Kidney (tissue), 14 donors: ENCODE results near the gene AGXT. TPM values are rescaled to one million over a fixed set of nuclear protein-coding genes. Genes with fewer than 3 reads are reported as not detected.

ENCODE experiments used
- DNase-seq, 5 donors: peaks; one replicate each; pipeline ENCODE4 v3.0.0-alpha.2; 2013 to 2020
- FAIRE-seq: peaks from 2 replicates; lab custom pipeline; 2012; peaks lifted over from hg19 to GRCh38; lab: Jason Lieb, UNC
- H3K27ac ChIP-seq, 2 donors: one replicate each; pipeline ENCODE4 v1.7.0; 2013; ENCODE audit warnings: low read depth in 2 of 2, low read length in 2 of 2, inconsistent platforms in 1 of 2
- H3K27me3 ChIP-seq: one replicate; pipeline ENCODE4 v1.7.1; 2013; ENCODE audit warnings: low read length, inconsistent platforms; ENCODE audit not compliant: control insufficient read depth, insufficient read depth
- H3K36me3 ChIP-seq, 3 donors: one replicate each; pipeline versions ENCODE4 v1.7.0 to v1.7.1; 2013; ENCODE audit warnings: low read length in 3 of 3, control low read depth in 1 of 3, inconsistent platforms in 1 of 3; ENCODE audit not compliant: insufficient read depth in 3 of 3, control insufficient read depth in 2 of 3
- H3K4me1 ChIP-seq, 3 donors: one replicate each; pipeline versions ENCODE4 v1.7.0 to v1.7.1; 2013; ENCODE audit warnings: low read length in 3 of 3, inconsistent platforms in 1 of 3, low read depth in 1 of 3; ENCODE audit not compliant: control insufficient read depth in 2 of 3, insufficient read depth in 2 of 3
- H3K4me3 ChIP-seq, 3 donors: one replicate each; pipeline versions ENCODE4 v1.7.0 to v1.8.1; 2013; ENCODE audit warnings: low read length in 3 of 3, control low read depth in 1 of 3, inconsistent platforms in 1 of 3
- H3K9ac ChIP-seq, 3 donors: one replicate each; pipeline versions ENCODE4 v1.7.0 to v1.7.1; 2013; ENCODE audit warnings: low read length in 3 of 3, control low read depth in 1 of 3, inconsistent platforms in 1 of 3
- H3K9me3 ChIP-seq, 3 donors: one replicate each; pipeline versions ENCODE4 v1.7.0 to v1.7.1; 2013; ENCODE audit warnings: low read length in 3 of 3, control low read depth in 1 of 3, inconsistent platforms in 1 of 3; ENCODE audit not compliant: control insufficient read depth in 2 of 3, insufficient read depth in 1 of 3
- intact Hi-C: fragments of 100-400 bp; cut with DNase I; formaldehyde crosslinking; loops from one replicate; pipeline ENCODE4 v1.11.1; 2022
- polyA plus RNA-seq: library from polyadenylated mRNA; stranded (reverse); fragments of 350-450 nt; fragmentation: Illumina TruSeq; extraction: RNeasy Lipid Tissue Mini Kit (QIAGEN cat#74804); gene quantifications from one replicate; pipeline ENCODE4 v1.2.3, GENCODE V29; 2014; ENCODE audit warnings: low read depth, low replicate concordance; ENCODE audit not compliant: insufficient read depth
- total RNA-seq: library from RNA; stranded (reverse); fragmentation: NEBNext Ultra II Directional; extraction: Animal tissue kit (Norgen Biotek cat#: 25700); gene quantifications from one replicate; pipeline ENCODE4 v1.2.1, GENCODE V29; 2021
- TF ChIP-seq, protein P1 (sequence below): IDR thresholded peaks from 3 replicates; pipeline ENCODE4 v1.5.1; 2012; ENCODE audit warnings: mild to moderate bottlenecking, moderate library complexity, borderline replicate concordance; ENCODE audit not compliant: insufficient read depth; ENCODE audit errors: extremely low read depth
- donor health status: control.
- donor health status: control.
- donor health status: control.
- donor health status: control.
- donor health status: control.
- donor health status: DM: yes; HTN: yes; CAD: no.
- donor health status: Normal renal cell carcinoma (clear cell type).

The AGXT gene
- total and polyA plus RNA-seq, 2 donors from 2014 or later, result 0.09 to 12.5 TPM

- H3K9me3 ChIP-seq, result no peaks in the 10 kb centered on the region
- DNase-seq (no peak), FAIRE-seq (no peak)
- TF ChIP-seq, protein P1, sequence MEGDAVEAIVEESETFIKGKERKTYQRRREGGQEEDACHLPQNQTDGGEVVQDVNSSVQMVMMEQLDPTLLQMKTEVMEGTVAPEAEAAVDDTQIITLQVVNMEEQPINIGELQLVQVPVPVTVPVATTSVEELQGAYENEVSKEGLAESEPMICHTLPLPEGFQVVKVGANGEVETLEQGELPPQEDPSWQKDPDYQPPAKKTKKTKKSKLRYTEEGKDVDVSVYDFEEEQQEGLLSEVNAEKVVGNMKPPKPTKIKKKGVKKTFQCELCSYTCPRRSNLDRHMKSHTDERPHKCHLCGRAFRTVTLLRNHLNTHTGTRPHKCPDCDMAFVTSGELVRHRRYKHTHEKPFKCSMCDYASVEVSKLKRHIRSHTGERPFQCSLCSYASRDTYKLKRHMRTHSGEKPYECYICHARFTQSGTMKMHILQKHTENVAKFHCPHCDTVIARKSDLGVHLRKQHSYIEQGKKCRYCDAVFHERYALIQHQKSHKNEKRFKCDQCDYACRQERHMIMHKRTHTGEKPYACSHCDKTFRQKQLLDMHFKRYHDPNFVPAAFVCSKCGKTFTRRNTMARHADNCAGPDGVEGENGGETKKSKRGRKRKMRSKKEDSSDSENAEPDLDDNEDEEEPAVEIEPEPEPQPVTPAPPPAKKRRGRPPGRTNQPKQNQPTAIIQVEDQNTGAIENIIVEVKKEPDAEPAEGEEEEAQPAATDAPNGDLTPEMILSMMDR, result no peak
- no peaks in the 10 kb centered on the region for H3K27me3 ChIP-seq
- H3K4me3 ChIP-seq, result no peak overlapping the region
- peaks cover 0 to 21% (median 0%) of the 10 kb centered on the region in 3 donors for H3K4me1 ChIP-seq
- no peaks in the 10 kb centered on the region for H3K36me3 ChIP-seq
- intact Hi-C loops, result no loop called here
- no peak overlapping the region for H3K27ac ChIP-seq
- no peak overlapping the region for H3K9ac ChIP-seq
These were observed 23.7 kb downstream of the AGXT start for GRCh38 chr2:240892356-240892755.

- peaks cover 0 to 25% (median 0%) of the 10 kb centered on the region in 3 donors for H3K4me1 ChIP-seq
- no peaks in the 10 kb centered on the region for H3K27me3 ChIP-seq
- FAIRE-seq, result no peak
- peak overlapping the region in 1 of 3 donors; percentile 38 for H3K4me3 ChIP-seq
- no peaks in the 10 kb centered on the region for H3K36me3 ChIP-seq
- H3K27ac ChIP-seq, result no peak overlapping the region
- H3K9me3 ChIP-seq, result no peaks in the 10 kb centered on the region
- TF ChIP-seq, protein P1, result no peak
- no peak overlapping the region for H3K9ac ChIP-seq
- intact Hi-C loops, result no loop called here
- no peak for DNase-seq
These were observed 24.3 kb downstream of the AGXT start for GRCh38 chr2:240892925-240893324.

DNA sequence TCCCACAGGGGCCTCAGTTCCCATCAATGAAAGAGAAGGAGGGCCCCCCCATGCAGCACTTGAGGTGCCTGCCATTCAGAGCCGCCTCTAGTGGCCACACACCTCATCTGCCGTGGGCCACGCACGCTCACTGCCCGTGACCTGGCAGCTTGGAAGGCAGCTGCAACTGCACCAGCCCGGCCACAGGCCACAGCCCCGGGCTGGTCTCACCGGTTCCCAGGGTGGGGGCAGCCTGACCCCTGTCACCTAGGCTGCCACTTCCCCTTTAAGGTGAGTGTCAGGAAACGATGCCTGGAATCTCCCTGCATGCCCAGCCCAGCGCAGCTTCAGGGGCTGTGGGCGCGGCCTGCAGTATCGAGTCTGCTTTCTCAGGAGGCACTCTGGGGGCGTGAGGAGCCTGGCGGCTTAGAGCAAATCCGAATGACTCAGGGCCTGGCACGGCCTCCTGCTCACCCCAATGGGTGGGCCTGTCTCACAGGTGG lies 24.8 kb downstream of the AGXT start:
- H3K9ac ChIP-seq, result peak overlapping the region in 1 of 3 donors; percentile 40
- H3K36me3 ChIP-seq, result no peaks in the 10 kb centered on the region
- H3K27ac ChIP-seq, result no peak overlapping the region
- H3K4me3 ChIP-seq, result peak overlapping the region in 1 of 3 donors; percentile 38
- no peak for FAIRE-seq
- TF ChIP-seq, protein P1, result no peak
- DNase-seq, result peak in 3 of 5 donors; percentile 33 to 91 (median 49)
- peaks cover 0 to 26% (median 0%) of the 10 kb centered on the region in 3 donors for H3K4me1 ChIP-seq
- H3K9me3 ChIP-seq, result no peaks in the 10 kb centered on the region
- intact Hi-C loops, result no loop called here
- H3K27me3 ChIP-seq, result no peaks in the 10 kb centered on the region

DNA sequence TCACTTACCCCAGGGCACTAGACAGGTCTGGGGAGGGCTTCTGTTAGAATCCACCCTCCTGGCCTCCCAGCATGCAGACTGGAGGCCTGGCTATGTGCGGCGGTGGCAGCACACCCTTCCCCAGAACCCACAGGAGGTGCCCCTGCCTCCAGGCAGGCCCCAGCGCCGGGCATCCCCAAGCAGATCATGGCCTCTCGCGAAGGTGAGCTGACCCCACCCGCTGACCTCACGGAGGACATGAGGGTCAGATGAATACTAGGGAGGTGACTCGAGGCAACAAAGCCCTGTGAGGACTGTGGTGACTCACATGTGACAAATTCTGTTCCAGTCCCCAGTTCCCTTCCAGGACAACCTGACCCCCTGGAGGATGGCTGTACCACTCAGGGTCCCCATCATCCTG lies 25.4 kb downstream of the AGXT start:
- Histone ChIP-seq H3K9me3 (no peaks in the 10 kb centered on the region), H3K9ac (peak overlapping the region in 1 of 3 donors; percentile 40), H3K36me3 (no peaks in the 10 kb centered on the region), H3K4me3 (peak overlapping the region in 1 of 3 donors; percentile 38), H3K4me1 (peaks cover 0 to 26% (median 0%) of the 10 kb centered on the region in 3 donors), H3K27ac (no peak overlapping the region), H3K27me3 (no peaks in the 10 kb centered on the region)
- intact Hi-C loops, result no loop called here
- TF ChIP-seq, protein P1, result no peak
- FAIRE-seq (no peak), DNase-seq (no peak)
